ENCODE data around the gene MED13L.

MED13L gene

GRCh38 chr12:116199160-116199706 lies 78.3 kb downstream of the MED13L start:
- no peak overlapping the region for H2BK120ac ChIP-seq (ENCODE audit: low read depth, low read length)
- H3K4me1 ChIP-seq (ENCODE audit: control insufficient read depth, low read depth, low read length), result peaks cover 2% of the 10 kb centered on the region
- H3K4me2 ChIP-seq (ENCODE audit: low read length), result no peak overlapping the region
- H3K9ac ChIP-seq (ENCODE audit: low read length), result no peak overlapping the region
- peaks cover 14% of the 10 kb centered on the region for H3K79me1 ChIP-seq (ENCODE audit: low read length)
- no peak overlapping the region for H2BK15ac ChIP-seq (replicated peaks; ENCODE audit: low read depth)
- H3K4me3 ChIP-seq (ENCODE audit: low read length), result no peak overlapping the region
- H2BK5ac ChIP-seq (ENCODE audit: low read length), result no peak overlapping the region
- no peaks in the 10 kb centered on the region for H3K36me3 ChIP-seq (ENCODE audit: control insufficient read depth, insufficient read depth, low read length)
- no CpG with 5 or more reads among the region's 1 CpG for WGBS (ENCODE audit: extremely low coverage, insufficient coverage, low lambda C conversion rate)
- H3K18ac ChIP-seq (ENCODE audit: low read length), result no peak overlapping the region
- no peaks in the 10 kb centered on the region for H3K27me3 ChIP-seq (ENCODE audit: insufficient read depth, low read length, poor library complexity)
- no peak overlapping the region for H3K56ac ChIP-seq (ENCODE audit: low read length)
- no peak overlapping the region for H4K5ac ChIP-seq (ENCODE audit: low read length)
- H4K8ac ChIP-seq (ENCODE audit: low read depth, low read length), result no peak overlapping the region
- peaks cover 54% of the 10 kb centered on the region for H3K79me2 ChIP-seq (ENCODE audit: control insufficient read depth, insufficient read depth, low read length)
- no peak overlapping the region for H3K4ac ChIP-seq (ENCODE audit: low read depth, low read length)
- H2AK5ac ChIP-seq (ENCODE audit: low read length), result no peak overlapping the region
- H3K27ac ChIP-seq (ENCODE audit: low read depth, low read length), result no peak overlapping the region
- no peak overlapping the region for H3K23ac ChIP-seq (ENCODE audit: low read length)
- no peak for DNase-seq

GRCh38 chr12:116196752-116197718 lies 80.5 kb downstream of the MED13L start:
- Histone ChIP-seq H3K79me1 (ENCODE audit: low read length) (peaks cover 11% of the 10 kb centered on the region), H3K4me3 (ENCODE audit: low read length) (no peak overlapping the region), H4K5ac (ENCODE audit: low read length) (no peak overlapping the region), H3K9ac (ENCODE audit: low read length) (no peak overlapping the region), H3K4ac (ENCODE audit: low read depth, low read length) (no peak overlapping the region), H3K56ac (ENCODE audit: low read length) (no peak overlapping the region), H3K4me2 (ENCODE audit: low read length) (no peak overlapping the region), H3K36me3 (ENCODE audit: control insufficient read depth, insufficient read depth, low read length) (no peaks in the 10 kb centered on the region), H3K4me1 (ENCODE audit: control insufficient read depth, low read depth, low read length) (no peaks in the 10 kb centered on the region), H2BK5ac (ENCODE audit: low read length) (no peak overlapping the region), H3K27ac (ENCODE audit: low read depth, low read length) (no peak overlapping the region), H3K79me2 (ENCODE audit: control insufficient read depth, insufficient read depth, low read length) (peaks cover 56% of the 10 kb centered on the region), H2AK5ac (ENCODE audit: low read length) (no peak overlapping the region), H3K23ac (ENCODE audit: low read length) (no peak overlapping the region), H3K27me3 (ENCODE audit: insufficient read depth, low read length, poor library complexity) (no peaks in the 10 kb centered on the region), H2BK15ac (replicated peaks; ENCODE audit: low read depth) (no peak overlapping the region), H3K18ac (ENCODE audit: low read length) (no peak overlapping the region), H2BK120ac (ENCODE audit: low read depth, low read length) (no peak overlapping the region), H4K8ac (ENCODE audit: low read depth, low read length) (no peak overlapping the region)
- no CpG with 5 or more reads among the region's 14 CpGs for WGBS (ENCODE audit: extremely low coverage, insufficient coverage, low lambda C conversion rate)
- no peak for DNase-seq

DNA sequence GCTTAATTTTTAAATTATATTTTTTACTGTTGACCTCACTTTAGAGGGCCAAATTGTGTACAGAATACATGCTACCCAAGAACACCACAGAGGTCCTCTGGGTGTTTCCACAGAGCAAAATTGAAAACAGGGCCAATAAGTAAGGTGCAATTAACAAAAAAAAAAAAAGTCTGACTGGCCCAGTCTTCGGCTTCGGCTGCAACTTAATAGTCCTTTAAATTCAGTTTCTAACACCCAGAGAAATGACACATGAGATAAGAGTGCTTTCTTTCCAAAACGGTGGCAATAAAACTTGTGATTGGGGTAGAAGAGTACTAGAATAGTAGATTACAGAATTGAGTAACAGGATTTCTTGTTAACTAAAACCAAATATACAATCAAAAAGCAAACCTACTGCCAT lies 81.3 kb downstream of the MED13L start:
- Histone ChIP-seq H2BK120ac (ENCODE audit: low read depth, low read length) (no peak overlapping the region), H2AK5ac (ENCODE audit: low read length) (no peak overlapping the region), H2BK5ac (ENCODE audit: low read length) (no peak overlapping the region), H3K4me3 (ENCODE audit: low read length) (no peak overlapping the region), H3K4me1 (ENCODE audit: control insufficient read depth, low read depth, low read length) (no peaks in the 10 kb centered on the region), H3K18ac (ENCODE audit: low read length) (no peak overlapping the region), H3K36me3 (ENCODE audit: control insufficient read depth, insufficient read depth, low read length) (no peaks in the 10 kb centered on the region), H3K56ac (ENCODE audit: low read length) (no peak overlapping the region), H3K4me2 (ENCODE audit: low read length) (no peak overlapping the region), H3K9ac (ENCODE audit: low read length) (no peak overlapping the region), H4K5ac (ENCODE audit: low read length) (no peak overlapping the region), H4K8ac (ENCODE audit: low read depth, low read length) (no peak overlapping the region), H3K4ac (ENCODE audit: low read depth, low read length) (no peak overlapping the region), H3K27me3 (ENCODE audit: insufficient read depth, low read length, poor library complexity) (no peaks in the 10 kb centered on the region), H3K23ac (ENCODE audit: low read length) (no peak overlapping the region), H2BK15ac (replicated peaks; ENCODE audit: low read depth) (no peak overlapping the region), H3K79me2 (ENCODE audit: control insufficient read depth, insufficient read depth, low read length) (peaks cover 53% of the 10 kb centered on the region), H3K79me1 (ENCODE audit: low read length) (peaks cover 10% of the 10 kb centered on the region), H3K27ac (ENCODE audit: low read depth, low read length) (no peak overlapping the region)
- no CpG with 5 or more reads among the region's 3 CpGs for WGBS (ENCODE audit: extremely low coverage, insufficient coverage, low lambda C conversion rate)
- no peak for DNase-seq

DNA sequence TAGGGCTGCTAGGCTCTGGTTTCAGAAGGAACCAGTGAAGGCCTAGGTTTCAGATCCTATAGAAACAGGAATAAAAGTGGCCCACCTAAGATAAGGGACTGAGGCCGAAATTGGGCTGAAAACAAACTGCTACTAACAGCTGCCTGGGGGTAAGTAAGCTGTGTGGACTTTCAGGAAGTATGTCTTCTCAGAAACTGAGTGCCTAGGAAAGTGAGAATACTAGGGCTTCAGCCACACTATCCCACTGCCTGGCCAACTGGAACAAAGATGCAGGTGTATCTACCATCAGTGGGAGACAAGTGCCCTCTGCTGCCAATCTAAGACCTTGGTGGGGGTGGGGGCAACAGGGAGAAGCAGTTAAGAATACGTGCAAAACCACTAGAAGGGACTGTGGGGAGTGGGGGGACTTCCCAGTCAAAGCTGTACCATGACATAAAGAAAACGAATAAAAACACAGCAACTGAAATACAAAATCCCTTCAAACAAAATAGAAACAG lies 82.5 kb downstream of the MED13L start:
- no peak overlapping the region for H3K4me2 ChIP-seq (ENCODE audit: low read length)
- H3K79me2 ChIP-seq (ENCODE audit: control insufficient read depth, insufficient read depth, low read length), result peaks cover 50% of the 10 kb centered on the region
- no peak overlapping the region for H4K5ac ChIP-seq (ENCODE audit: low read length)
- no peak overlapping the region for H2BK15ac ChIP-seq (replicated peaks; ENCODE audit: low read depth)
- H3K23ac ChIP-seq (ENCODE audit: low read length), result no peak overlapping the region
- H3K4me1 ChIP-seq (ENCODE audit: control insufficient read depth, low read depth, low read length), result no peaks in the 10 kb centered on the region
- no peak overlapping the region for H3K4ac ChIP-seq (ENCODE audit: low read depth, low read length)
- DNase-seq, result peak; percentile 37
- H2BK5ac ChIP-seq (ENCODE audit: low read length), result no peak overlapping the region
- H3K36me3 ChIP-seq (ENCODE audit: control insufficient read depth, insufficient read depth, low read length), result no peaks in the 10 kb centered on the region
- no peak overlapping the region for H3K27ac ChIP-seq (ENCODE audit: low read depth, low read length)
- H3K9ac ChIP-seq (ENCODE audit: low read length), result no peak overlapping the region
- no peak overlapping the region for H4K8ac ChIP-seq (ENCODE audit: low read depth, low read length)
- H2AK5ac ChIP-seq (ENCODE audit: low read length), result no peak overlapping the region
- H3K56ac ChIP-seq (ENCODE audit: low read length), result no peak overlapping the region
- no peak overlapping the region for H2BK120ac ChIP-seq (ENCODE audit: low read depth, low read length)
- no peak overlapping the region for H3K18ac ChIP-seq (ENCODE audit: low read length)
- WGBS (ENCODE audit: extremely low coverage, insufficient coverage, low lambda C conversion rate), result no CpG with 5 or more reads among the region's 3 CpGs
- no peak overlapping the region for H3K4me3 ChIP-seq (ENCODE audit: low read length)
- no peaks in the 10 kb centered on the region for H3K27me3 ChIP-seq (ENCODE audit: insufficient read depth, low read length, poor library complexity)
- H3K79me1 ChIP-seq (ENCODE audit: low read length), result peaks cover 10% of the 10 kb centered on the region

- H4K8ac ChIP-seq (ENCODE audit: low read depth, low read length), result no peak overlapping the region
- H4K5ac ChIP-seq (ENCODE audit: low read length), result no peak overlapping the region
- H3K27me3 ChIP-seq (ENCODE audit: insufficient read depth, low read length, poor library complexity), result no peaks in the 10 kb centered on the region
- H3K56ac ChIP-seq (ENCODE audit: low read length), result no peak overlapping the region
- no peak overlapping the region for H3K4ac ChIP-seq (ENCODE audit: low read depth, low read length)
- DNase-seq, result no peak
- no peak overlapping the region for H3K9ac ChIP-seq (ENCODE audit: low read length)
- no peak overlapping the region for H3K23ac ChIP-seq (ENCODE audit: low read length)
- no peak overlapping the region for H3K4me3 ChIP-seq (ENCODE audit: low read length)
- H3K79me1 ChIP-seq (ENCODE audit: low read length), result peaks cover 2% of the 10 kb centered on the region
- peaks cover 40% of the 10 kb centered on the region for H3K79me2 ChIP-seq (ENCODE audit: control insufficient read depth, insufficient read depth, low read length)
- H2BK15ac ChIP-seq (replicated peaks; ENCODE audit: low read depth), result no peak overlapping the region
- no peak overlapping the region for H2BK5ac ChIP-seq (ENCODE audit: low read length)
- no peak overlapping the region for H3K18ac ChIP-seq (ENCODE audit: low read length)
- no peak overlapping the region for H3K4me2 ChIP-seq (ENCODE audit: low read length)
- H3K36me3 ChIP-seq (ENCODE audit: control insufficient read depth, insufficient read depth, low read length), result no peaks in the 10 kb centered on the region
- H3K27ac ChIP-seq (ENCODE audit: low read depth, low read length), result no peak overlapping the region
- no peak overlapping the region for H2AK5ac ChIP-seq (ENCODE audit: low read length)
- H3K4me1 ChIP-seq (ENCODE audit: control insufficient read depth, low read depth, low read length), result no peaks in the 10 kb centered on the region
- no peak overlapping the region for H2BK120ac ChIP-seq (ENCODE audit: low read depth, low read length)
These were observed 87.8 kb downstream of the MED13L start for GRCh38 chr12:116189692-116190091.
